ENCODE measurements around the gene PPARG. TPM values are rescaled to one million over a fixed set of nuclear protein-coding genes. Genes with fewer than 3 reads are reported as not detected.

PPARG gene
- total RNA-seq, 1 donor = 1.9 TPM

DNA sequence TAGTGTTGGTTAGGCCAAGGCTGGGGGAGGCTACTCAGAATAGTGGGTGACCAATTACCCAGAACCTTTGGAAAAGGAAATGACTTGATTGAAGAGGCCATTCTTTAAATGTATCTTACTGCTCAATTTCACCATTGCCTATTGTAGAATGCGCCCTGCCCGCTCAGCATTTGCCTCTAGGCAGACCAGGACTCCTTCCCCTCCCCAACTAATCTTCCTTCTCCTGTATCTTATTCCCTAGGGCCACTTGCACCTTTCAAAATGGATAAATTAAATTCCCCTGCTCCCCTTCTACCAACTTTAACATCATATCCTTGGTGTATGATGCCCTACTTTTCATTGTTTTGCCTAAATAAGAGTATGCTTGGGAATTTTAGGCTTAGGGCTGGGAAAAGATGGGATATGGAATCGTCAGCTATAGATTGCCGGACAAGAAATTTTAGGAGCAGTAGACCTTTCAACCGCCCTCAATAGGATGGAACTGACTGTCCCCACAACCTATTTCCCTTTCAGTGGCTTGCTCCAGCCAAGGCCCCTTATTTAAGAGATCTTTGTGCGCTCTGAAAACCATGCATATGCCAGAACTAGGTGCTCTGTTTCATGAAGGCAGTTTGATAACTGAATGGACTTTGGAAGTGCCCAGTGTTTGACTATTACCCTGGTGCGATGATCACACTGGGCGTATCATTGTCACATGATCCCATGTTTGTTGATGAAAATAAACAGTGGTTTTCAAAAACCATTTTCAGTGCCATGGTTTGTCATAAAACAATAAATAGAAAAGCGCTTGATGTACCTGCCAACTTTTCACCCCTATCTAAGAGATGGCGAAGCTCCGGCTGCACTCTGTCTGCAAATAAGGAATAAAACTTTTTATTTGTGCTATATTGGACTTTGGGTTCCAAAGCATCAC lies 121.1 kb downstream of the PPARG start:
- Histone ChIP-seq H3K4me3 (ENCODE audit: low read length) (no peak overlapping the region), H3K4me1 (ENCODE audit: insufficient read depth, low read length) (peaks cover 15% of the 10 kb centered on the region), H3K9me3 (ENCODE audit: low read depth, low read length) (no peaks in the 10 kb centered on the region), H3K27me3 (ENCODE audit: insufficient read depth, low read length) (no peaks in the 10 kb centered on the region)

DNA sequence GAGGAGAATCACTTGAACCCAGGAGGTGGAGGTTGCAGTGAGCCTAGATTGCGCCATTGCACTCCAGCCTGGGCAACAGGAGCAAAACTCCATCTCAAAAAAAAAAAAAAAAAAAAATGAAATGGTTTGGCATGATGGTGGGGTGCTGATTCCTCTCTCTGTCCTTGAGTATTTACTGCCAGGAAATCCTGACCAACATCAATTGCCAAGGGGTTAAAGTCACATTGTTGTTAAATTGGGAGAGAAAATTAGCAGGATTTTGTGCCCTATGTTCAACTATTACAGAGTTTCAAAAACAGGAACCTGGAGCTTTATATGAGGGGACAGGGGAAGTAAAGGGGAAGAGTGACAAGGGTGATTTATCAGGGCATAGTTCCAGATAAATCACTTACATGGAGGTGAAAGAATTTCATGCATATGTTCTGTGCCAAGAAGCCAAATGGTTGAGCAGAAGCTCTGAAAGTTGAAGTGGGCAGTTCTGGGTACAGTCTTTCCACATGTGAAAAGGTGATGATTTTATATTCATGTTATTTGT lies 124.9 kb downstream of the PPARG start:
- H3K27me3 ChIP-seq (ENCODE audit: insufficient read depth, low read length) = no peaks in the 10 kb centered on the region
- peaks cover 16% of the 10 kb centered on the region for H3K4me1 ChIP-seq (ENCODE audit: insufficient read depth, low read length)
- H3K9me3 ChIP-seq (ENCODE audit: low read depth, low read length) = no peaks in the 10 kb centered on the region
- H3K4me3 ChIP-seq (ENCODE audit: low read length) = no peak overlapping the region

DNA sequence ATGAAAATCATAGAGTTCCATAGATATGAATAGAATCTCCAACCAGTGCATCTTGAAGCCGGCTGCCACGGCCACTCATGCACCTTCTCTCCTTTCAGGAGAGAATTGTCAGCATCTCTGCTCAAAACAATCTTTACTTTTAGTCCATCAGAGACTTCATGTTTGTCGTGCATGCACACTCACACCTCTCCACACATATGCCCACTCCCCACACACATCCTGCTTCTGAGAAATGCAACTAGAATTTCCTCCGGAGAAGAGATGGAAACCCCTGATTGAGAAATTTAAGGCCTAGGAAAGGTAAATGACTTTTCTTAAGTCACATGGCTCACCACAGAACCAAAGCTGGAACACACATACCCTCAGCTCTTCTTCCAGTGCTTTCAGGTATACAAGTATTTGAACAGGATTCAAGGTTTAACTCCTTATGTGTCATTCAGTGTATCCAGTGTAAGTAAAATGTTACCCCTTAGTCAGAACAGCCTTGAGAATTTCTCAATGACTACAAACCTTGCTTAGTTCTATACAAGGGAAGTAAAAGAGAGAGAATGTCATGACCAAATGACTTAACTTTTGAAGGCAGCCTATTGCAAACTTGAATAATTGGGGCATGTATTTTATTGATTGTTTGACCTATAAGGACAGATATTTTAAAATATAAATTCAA lies 126.3 kb downstream of the PPARG start:
- Histone ChIP-seq H3K27me3 (ENCODE audit: insufficient read depth, low read length) (no peaks in the 10 kb centered on the region), H3K9me3 (ENCODE audit: low read depth, low read length) (no peaks in the 10 kb centered on the region), H3K4me3 (ENCODE audit: low read length) (no peak overlapping the region), H3K4me1 (ENCODE audit: insufficient read depth, low read length) (peaks cover 16% of the 10 kb centered on the region)

DNA sequence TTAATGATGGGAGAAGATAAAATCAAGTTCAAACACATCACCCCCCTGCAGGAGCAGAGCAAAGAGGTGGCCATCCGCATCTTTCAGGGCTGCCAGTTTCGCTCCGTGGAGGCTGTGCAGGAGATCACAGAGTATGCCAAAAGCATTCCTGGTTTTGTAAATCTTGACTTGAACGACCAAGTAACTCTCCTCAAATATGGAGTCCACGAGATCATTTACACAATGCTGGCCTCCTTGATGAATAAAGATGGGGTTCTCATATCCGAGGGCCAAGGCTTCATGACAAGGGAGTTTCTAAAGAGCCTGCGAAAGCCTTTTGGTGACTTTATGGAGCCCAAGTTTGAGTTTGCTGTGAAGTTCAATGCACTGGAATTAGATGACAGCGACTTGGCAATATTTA lies 127.9 kb downstream of the PPARG start:
- H3K4me1 ChIP-seq (ENCODE audit: insufficient read depth, low read length) = peaks cover 16% of the 10 kb centered on the region
- no peak overlapping the region for H3K4me3 ChIP-seq (ENCODE audit: low read length)
- no peaks in the 10 kb centered on the region for H3K27me3 ChIP-seq (ENCODE audit: insufficient read depth, low read length)

DNA sequence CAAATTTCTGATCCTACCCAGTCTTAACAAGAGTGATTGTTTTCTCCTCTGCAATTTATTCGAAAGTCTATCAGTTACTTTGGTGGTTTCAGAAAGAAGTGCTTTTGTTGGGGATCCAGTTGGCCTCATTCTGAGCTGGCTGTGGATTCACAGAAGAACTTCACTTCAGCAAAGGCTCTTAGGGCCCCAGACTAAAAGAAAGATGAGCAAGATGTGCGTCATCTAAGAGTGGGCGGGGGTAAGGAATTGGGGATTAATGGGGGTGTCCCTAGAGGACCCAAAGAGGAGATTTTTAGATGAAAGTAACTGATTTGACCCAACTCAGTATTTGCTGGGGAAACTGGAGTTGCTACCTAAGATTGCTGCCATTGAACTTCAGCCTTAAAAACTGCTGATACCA lies 131.5 kb downstream of the PPARG start:
- no peaks in the 10 kb centered on the region for H3K27me3 ChIP-seq (ENCODE audit: insufficient read depth, low read length)
- H3K4me1 ChIP-seq (ENCODE audit: insufficient read depth, low read length) = no peaks in the 10 kb centered on the region
- H3K4me3 ChIP-seq (ENCODE audit: low read length) = no peak overlapping the region
- H3K9me3 ChIP-seq (ENCODE audit: low read depth, low read length) = no peaks in the 10 kb centered on the region

More for the DNA sequence above, 127.9 kb downstream of the PPARG start:
- H3K9me3 ChIP-seq (ENCODE audit: low read depth, low read length) = no peaks in the 10 kb centered on the region

DNA sequence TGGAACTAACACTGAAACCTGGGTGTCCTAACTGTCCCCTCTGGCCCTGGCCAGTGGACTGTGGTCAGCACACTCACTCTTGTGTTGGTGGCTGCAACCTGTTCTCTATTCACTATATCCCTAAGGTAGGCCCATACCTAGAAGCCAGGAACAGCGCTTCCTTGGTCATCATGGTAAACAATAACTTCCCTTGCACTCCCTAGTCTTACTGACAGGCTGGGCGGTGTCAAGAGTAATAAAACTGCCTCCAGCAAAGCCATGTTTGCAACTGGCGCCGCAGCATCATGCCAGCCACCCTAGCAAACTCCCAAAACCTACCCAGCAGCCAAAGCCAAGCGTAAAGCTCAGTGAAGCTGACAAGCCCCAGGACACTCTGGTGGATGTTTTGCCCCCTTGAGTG lies 132.3 kb downstream of the PPARG start:
- Histone ChIP-seq H3K9me3 (ENCODE audit: low read depth, low read length) (no peaks in the 10 kb centered on the region), H3K27me3 (ENCODE audit: insufficient read depth, low read length) (no peaks in the 10 kb centered on the region), H3K4me1 (ENCODE audit: insufficient read depth, low read length) (no peaks in the 10 kb centered on the region), H3K4me3 (ENCODE audit: low read length) (no peak overlapping the region)

DNA sequence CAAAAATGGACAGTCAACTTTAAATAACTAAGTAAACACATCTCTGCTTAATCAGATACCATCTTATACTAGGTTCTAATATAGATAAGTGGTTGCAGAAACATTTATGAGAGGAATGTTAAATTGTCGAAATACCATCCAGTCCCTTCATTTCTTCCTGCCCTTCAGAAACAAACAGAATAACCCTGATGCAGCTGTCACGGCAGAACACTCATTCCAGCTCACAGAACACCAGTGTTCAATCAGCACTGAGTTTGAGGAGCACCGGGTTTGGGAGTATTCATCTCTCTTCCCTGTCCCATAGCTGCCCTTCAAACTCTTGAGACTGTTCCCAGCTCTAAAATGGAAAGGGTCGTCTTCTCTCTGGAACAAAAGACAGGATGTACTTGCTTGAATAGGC lies 134.3 kb downstream of the PPARG start:
- Histone ChIP-seq H3K27me3 (ENCODE audit: insufficient read depth, low read length) (no peaks in the 10 kb centered on the region), H3K4me1 (ENCODE audit: insufficient read depth, low read length) (peaks cover 12% of the 10 kb centered on the region), H3K9me3 (ENCODE audit: low read depth, low read length) (no peaks in the 10 kb centered on the region), H3K4me3 (ENCODE audit: low read length) (no peak overlapping the region)

DNA sequence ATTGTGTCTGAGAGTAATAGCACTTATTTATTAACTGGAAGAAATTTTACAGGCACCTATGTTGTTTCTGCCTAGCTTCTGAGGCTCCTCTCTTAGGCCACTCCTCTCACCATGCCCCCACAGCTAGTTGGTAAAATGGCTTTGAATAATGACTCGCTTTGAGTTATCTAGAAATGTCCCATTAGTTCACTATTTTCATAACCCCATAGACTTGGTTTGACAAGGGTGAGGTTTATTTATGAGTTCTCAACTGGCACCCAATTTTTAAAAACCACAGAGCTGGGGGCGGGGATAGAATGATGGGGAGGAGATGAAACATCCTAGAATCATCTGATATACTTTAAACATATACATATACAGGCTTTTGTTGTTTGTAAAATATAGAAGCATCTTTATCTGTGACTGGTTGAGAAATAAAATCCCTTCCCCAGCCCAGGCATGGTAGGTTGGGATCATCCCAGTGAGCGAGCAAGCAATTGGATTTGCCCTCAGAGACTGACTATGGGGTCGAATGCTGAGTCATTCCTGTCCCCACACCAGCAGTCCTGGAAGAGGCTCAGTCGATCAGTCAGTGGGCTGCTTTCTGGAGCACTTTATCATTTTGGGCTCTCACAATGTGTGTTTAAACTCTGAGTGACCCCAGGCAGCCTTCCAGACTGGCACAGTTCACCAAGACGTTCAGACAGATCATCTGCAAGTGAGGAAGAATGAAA lies 135.2 kb downstream of the PPARG start:
- Histone ChIP-seq H3K4me3 (ENCODE audit: low read length) (no peak overlapping the region), H3K9me3 (ENCODE audit: low read depth, low read length) (no peaks in the 10 kb centered on the region), H3K27me3 (ENCODE audit: insufficient read depth, low read length) (no peaks in the 10 kb centered on the region), H3K4me1 (ENCODE audit: insufficient read depth, low read length) (peaks cover 14% of the 10 kb centered on the region)

DNA sequence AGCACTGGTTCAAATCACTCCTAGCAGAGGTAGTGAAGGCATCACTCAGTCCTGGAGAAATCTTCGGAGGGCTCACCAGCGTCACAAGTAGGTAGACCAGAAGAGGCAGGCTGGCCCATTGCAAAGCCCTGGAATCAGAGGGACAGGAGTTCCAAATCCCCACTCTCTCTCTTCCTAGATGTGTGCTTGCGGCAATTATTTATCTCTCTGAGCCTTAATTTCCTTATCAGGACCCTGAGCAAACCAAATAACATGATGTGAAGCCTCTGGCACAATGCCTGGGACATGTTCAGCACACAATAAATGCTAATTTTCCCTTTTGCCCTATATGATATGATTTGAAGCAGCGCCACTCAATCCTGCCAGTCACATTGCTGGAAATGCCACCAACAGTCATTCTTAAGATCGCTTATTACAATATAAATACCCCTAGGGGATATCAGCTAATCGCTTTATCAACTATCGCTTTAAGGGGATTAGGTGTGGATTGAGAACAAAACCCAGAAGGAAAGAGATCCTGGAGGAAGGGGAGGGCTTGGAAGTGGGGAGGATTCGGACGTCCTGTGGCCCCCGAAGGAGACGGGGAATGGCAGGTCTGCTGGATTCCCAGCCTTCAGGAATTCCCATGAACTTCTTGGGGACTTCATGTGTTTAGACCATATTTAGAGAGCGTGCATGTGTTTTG lies 135.9 kb downstream of the PPARG start:
- Histone ChIP-seq H3K27me3 (ENCODE audit: insufficient read depth, low read length) (no peaks in the 10 kb centered on the region), H3K4me3 (ENCODE audit: low read length) (no peak overlapping the region), H3K4me1 (ENCODE audit: insufficient read depth, low read length) (peaks cover 14% of the 10 kb centered on the region)

DNA sequence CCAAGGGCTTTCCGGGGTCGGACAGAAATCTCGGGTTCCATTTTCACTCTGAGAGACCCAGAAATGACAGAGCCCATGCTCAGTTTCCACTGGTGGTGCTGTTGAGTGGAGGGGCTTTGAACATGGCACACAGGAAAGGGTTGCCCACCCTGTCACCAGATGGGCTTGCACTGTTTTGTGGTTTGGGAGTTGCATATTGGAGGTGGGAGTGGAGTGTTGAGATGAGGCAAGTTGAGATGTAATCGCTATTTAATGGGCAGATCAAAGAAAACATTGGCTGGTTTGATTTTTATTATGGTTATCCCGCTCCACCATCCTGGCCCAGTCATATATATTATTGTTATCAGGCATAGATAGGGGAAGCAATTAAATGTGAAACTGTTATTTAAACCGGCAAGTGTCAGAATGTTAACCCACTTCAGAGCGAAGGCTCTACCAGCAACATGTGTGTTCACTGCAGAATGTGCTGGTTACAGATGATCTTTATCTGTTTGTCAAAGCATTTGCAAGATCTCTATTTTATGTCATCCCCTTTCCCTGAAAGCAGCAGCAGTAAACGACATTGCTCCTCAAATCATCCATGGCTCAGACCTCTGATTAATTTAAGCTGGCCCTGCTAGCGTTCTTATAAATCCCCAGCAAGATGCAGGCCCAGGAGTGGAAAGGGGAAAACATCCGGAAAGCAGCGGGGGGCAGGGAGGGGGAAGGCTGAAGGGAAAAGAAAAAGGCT lies 137.1 kb downstream of the PPARG start:
- Histone ChIP-seq H3K9me3 (ENCODE audit: low read depth, low read length) (no peaks in the 10 kb centered on the region), H3K4me3 (ENCODE audit: low read length) (no peak overlapping the region), H3K4me1 (ENCODE audit: insufficient read depth, low read length) (peaks cover 14% of the 10 kb centered on the region), H3K27me3 (ENCODE audit: insufficient read depth, low read length) (no peaks in the 10 kb centered on the region)

More for the DNA sequence above, 135.9 kb downstream of the PPARG start:
- H3K9me3 ChIP-seq (ENCODE audit: low read depth, low read length) = no peaks in the 10 kb centered on the region

DNA sequence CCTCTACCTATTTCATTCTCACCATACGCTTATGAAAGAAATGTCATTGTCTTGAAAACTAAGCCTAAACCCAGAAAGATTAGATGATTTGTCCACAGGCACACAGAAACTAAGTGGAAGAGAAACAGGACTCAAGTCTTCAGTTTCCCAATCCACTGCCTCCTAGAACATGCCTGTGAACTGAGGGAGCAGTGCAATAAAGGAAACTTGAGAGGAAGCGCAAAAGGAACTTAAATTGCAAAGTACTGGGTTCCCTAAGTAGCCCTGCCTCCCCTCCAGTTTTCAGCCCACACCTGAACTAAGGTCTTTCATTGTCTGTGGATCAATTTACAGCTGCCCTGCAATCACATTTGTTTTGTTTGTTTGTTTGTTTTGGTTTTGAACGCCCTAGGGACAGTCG lies 138.7 kb downstream of the PPARG start:
- Histone ChIP-seq H3K27me3 (ENCODE audit: insufficient read depth, low read length) (no peaks in the 10 kb centered on the region), H3K9me3 (ENCODE audit: low read depth, low read length) (no peaks in the 10 kb centered on the region), H3K4me1 (ENCODE audit: insufficient read depth, low read length) (peaks cover 14% of the 10 kb centered on the region), H3K4me3 (ENCODE audit: low read length) (no peak overlapping the region)

DNA sequence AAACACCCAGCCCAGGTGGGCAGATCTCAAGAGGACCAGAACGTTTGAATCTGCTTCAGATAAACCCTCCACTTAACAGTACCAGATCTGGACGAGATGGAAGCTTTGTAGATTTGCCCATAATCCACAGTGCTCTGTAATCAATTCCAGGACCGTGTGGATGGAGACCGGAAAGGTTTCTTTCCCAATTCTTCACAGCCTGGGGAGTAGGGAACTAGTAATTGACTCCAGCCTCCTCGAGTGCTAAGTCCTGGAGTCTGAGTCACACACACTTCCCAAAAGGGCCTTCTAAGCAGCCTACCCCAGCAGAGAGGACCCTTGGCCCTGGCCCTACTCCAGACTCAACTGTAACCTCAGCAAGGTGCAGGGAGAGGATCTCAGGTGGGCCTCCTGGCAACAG lies 139.3 kb downstream of the PPARG start:
- Histone ChIP-seq H3K4me1 (ENCODE audit: insufficient read depth, low read length) (peaks cover 14% of the 10 kb centered on the region), H3K9me3 (ENCODE audit: low read depth, low read length) (no peaks in the 10 kb centered on the region), H3K4me3 (ENCODE audit: low read length) (no peak overlapping the region), H3K27me3 (ENCODE audit: insufficient read depth, low read length) (no peaks in the 10 kb centered on the region)

DNA sequence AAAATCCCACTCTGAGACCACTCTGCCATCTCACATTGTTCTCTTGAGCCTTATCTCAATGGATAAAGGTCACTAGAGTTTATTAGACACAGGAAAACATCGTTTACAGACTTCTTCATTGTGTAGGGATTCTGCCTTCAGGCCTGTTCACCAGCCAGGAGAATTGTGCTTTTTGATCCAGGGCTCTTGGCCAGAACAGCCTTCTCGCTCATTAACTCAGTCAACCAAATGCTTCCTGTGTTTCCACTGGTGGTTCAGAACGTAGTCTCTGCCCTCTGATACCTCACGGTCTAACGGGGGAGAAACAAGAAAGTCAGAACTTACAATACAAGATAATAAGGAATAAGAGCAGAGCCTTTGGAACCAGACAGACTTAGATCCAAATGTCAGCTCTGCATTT lies 141.2 kb downstream of the PPARG start:
- Histone ChIP-seq H3K4me1 (ENCODE audit: insufficient read depth, low read length) (peaks cover 14% of the 10 kb centered on the region), H3K27me3 (ENCODE audit: insufficient read depth, low read length) (no peaks in the 10 kb centered on the region), H3K4me3 (ENCODE audit: low read length) (no peak overlapping the region), H3K9me3 (ENCODE audit: low read depth, low read length) (no peaks in the 10 kb centered on the region)

DNA sequence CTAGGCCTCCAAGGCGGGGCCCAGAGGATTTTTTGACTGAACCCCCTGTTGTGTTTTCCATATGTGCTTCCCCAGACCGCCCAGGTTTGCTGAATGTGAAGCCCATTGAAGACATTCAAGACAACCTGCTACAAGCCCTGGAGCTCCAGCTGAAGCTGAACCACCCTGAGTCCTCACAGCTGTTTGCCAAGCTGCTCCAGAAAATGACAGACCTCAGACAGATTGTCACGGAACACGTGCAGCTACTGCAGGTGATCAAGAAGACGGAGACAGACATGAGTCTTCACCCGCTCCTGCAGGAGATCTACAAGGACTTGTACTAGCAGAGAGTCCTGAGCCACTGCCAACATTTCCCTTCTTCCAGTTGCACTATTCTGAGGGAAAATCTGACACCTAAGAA lies 145.0 kb downstream of the PPARG start:
- Histone ChIP-seq H3K4me3 (ENCODE audit: low read length) (no peak overlapping the region), H3K27me3 (ENCODE audit: insufficient read depth, low read length) (no peaks in the 10 kb centered on the region), H3K9me3 (ENCODE audit: low read depth, low read length) (no peaks in the 10 kb centered on the region), H3K4me1 (ENCODE audit: insufficient read depth, low read length) (no peaks in the 10 kb centered on the region)
